HepG2 (cell line): ENCODE measurements around the gene C5orf24. TPM values are rescaled to one million over a fixed set of nuclear protein-coding genes. Genes with fewer than 3 reads are reported as not detected.

Source experiments
- ARNT2 ChIP-seq: sonication (generic); formaldehyde crosslinking; IDR thresholded peaks from 2 replicates; pipeline ENCODE4 v1.8.0; 2022; ENCODE audit warnings: mild to moderate bottlenecking, low read depth, missing genetic modification reagents, moderate library complexity
- CCDC6 ChIP-seq: sonication (generic); formaldehyde crosslinking; IDR thresholded peaks from 2 replicates; pipeline ENCODE4 v1.8.1; 2022; ENCODE audit warnings: mild to moderate bottlenecking, missing genetic modification reagents, moderate library complexity
- EED ChIP-seq: sonication (generic); formaldehyde crosslinking; IDR thresholded peaks from 2 replicates; pipeline ENCODE4 v1.5.0; 2020; ENCODE audit warnings: mild to moderate bottlenecking, missing genetic modification reagents
- GABPA ChIP-seq, 2 experiments: IDR thresholded peaks; 2 replicates each; pipeline ENCODE4 v1.6.1; 2011 to 2016; ENCODE audit warnings: low read depth in 2 of 2, low read length in 1 of 2, missing biosample characterization in 1 of 2, missing genetic modification characterization in 1 of 2
- NKX3-1 ChIP-seq: sonication (generic); formaldehyde crosslinking; IDR thresholded peaks from 2 replicates; pipeline ENCODE4 v1.5.0; 2020; ENCODE audit warnings: missing genetic modification reagents
- SSRP1 ChIP-seq: IDR thresholded peaks from 2 replicates; pipeline ENCODE4 v1.6.1; 2016; ENCODE audit warnings: control low read depth
- TBP ChIP-seq: sonication (generic); formaldehyde crosslinking; IDR thresholded peaks from 2 replicates; pipeline ENCODE4 v1.5.0; 2020; ENCODE audit warnings: missing genetic modification reagents
- ZBTB8A ChIP-seq: sonication (generic); formaldehyde crosslinking; IDR thresholded peaks from 2 replicates; pipeline ENCODE4 v1.4.0; 2020; ENCODE audit warnings: mild to moderate bottlenecking, low read depth, missing genetic modification reagents, borderline replicate concordance
- ZIK1 ChIP-seq: sonication (generic); formaldehyde crosslinking; IDR thresholded peaks from 2 replicates; pipeline ENCODE4 v1.5.0; 2020; ENCODE audit warnings: mild to moderate bottlenecking, low read depth, missing genetic modification reagents, borderline replicate concordance
- ZNF333 ChIP-seq: sonication (generic); formaldehyde crosslinking; IDR thresholded peaks from 2 replicates; pipeline ENCODE4 v1.4.0; 2020; ENCODE audit warnings: mild to moderate bottlenecking, missing genetic modification reagents, borderline replicate concordance
- ZNF572 ChIP-seq: sonication (generic); formaldehyde crosslinking; IDR thresholded peaks from 2 replicates; pipeline ENCODE4 v1.5.1; 2020; ENCODE audit warnings: mild to moderate bottlenecking, missing genetic modification reagents
- polyA plus RNA-seq, 8 experiments: library from polyadenylated mRNA; depleted of rRNA in 3 of 8; stranded (reverse) in 7 of 8; unstranded in 1 of 8; fragments of >200 nt; fragmentation: Illumina TruSeq in 4 of 8; extraction: Trizol in 4 of 8; gene quantifications; 2 replicates each; pipeline versions ENCODE4 v1.2.1 to v1.2.3, GENCODE V29; 2011 to 2016; ENCODE audit warnings: low read depth in 4 of 8, missing spikeins in 1 of 8, mixed read lengths in 1 of 8; ENCODE audit not compliant: insufficient read depth in 1 of 8
- total RNA-seq, 5 experiments: library from RNA; depleted of rRNA; stranded (reverse); fragments of >200 nt; fragmentation: Illumina TruSeq; extraction: Trizol; gene quantifications; 2 replicates each; pipeline ENCODE4 v1.2.3, GENCODE V29; 2016; ENCODE audit warnings: low read depth in 1 of 5
- TF ChIP-seq, protein P1 (sequence below): IDR thresholded peaks from 2 replicates; pipeline ENCODE4 v1.6.1; 2018; ENCODE audit warnings: missing genetic modification reagents, mild to moderate bottlenecking, missing compliant biosample characterization
- TF ChIP-seq, protein P2 (sequence below): sonication (generic); formaldehyde crosslinking; IDR thresholded peaks from one replicate; pipeline ENCODE4 v1.5.1; 2020; ENCODE audit warnings: mild to moderate bottlenecking, missing genetic modification reagents; ENCODE audit errors: not compliant biosample characterization
- TF ChIP-seq, protein P3 (sequence below): sonication (generic); formaldehyde crosslinking; IDR thresholded peaks from 2 replicates; pipeline ENCODE4 v1.4.0; 2020; ENCODE audit warnings: mild to moderate bottlenecking, missing genetic modification reagents, borderline replicate concordance

The C5orf24 gene
- total and polyA plus RNA-seq, 2 of the 13 experiments (the other 11 are each of a cell fraction or from before 2014, with no cell fraction given), result 34.6 to 41.5 TPM

DNA sequence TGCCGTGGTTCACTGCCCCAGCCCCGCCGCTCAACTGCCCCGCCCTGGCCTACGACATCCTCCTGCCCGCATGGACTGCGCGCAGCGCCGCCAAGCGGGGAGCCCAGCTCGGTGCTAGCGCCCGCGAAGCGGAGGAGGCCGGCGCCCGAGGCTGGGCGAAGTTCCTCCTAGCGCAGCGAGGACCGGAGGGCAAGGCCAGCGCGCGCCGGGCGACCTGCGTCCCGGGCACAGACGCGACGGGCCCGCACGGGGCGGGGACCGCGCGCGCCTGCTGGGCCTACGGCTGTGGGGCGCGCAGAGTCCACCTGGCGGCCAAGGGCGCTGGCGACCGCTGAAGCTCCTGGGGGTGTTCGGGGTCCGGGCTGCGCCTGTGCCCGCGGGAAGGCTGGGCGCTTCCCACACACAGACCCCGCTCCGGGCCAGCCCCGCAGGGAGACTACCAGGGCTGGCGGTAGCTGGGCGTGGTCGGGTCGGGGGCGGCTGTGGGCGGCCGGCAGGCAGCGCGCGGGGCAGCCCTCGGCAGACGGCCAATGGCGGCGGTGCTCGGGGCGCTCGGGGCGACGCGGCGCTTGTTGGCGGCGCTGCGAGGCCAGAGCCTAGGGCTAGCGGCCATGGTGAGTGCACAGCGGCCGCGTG is 59.0 kb downstream of the C5orf24 start, which contains the start of gene PCBD2 (continued):
- TF ChIP-seq, protein P1, sequence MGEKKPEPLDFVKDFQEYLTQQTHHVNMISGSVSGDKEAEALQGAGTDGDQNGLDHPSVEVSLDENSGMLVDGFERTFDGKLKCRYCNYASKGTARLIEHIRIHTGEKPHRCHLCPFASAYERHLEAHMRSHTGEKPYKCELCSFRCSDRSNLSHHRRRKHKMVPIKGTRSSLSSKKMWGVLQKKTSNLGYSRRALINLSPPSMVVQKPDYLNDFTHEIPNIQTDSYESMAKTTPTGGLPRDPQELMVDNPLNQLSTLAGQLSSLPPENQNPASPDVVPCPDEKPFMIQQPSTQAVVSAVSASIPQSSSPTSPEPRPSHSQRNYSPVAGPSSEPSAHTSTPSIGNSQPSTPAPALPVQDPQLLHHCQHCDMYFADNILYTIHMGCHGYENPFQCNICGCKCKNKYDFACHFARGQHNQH (CRISPR knock-in tag), result peak; percentile 79
- TF ChIP-seq NKX3-1 (CRISPR knock-in tag) (no peak), ZIK1 (0 out of 2 replicates have a peak, but pooled peaks have one; percentile 12), TBP (CRISPR knock-in tag) (0 out of 2 replicates have a peak, but pooled peaks have one; percentile 67), GABPA (IDR thresholded peaks at IDR 0.05; ENCODE audit: low read depth, low read length) (no peak), GABPA (CRISPR knock-in tag; IDR thresholded peaks at IDR 0.05; ENCODE audit: low read depth) (no peak), ZBTB8A (CRISPR knock-in tag) (peak; percentile 97), SSRP1 (peak; percentile 83; the same call in 1 of the 2 replicates), ZNF572 (CRISPR knock-in tag) (no peak), ARNT2 (CRISPR knock-in tag) (peak; percentile 83), CCDC6 (CRISPR knock-in tag) (peak; percentile 97), EED (CRISPR knock-in tag) (no peak), ZNF333 (CRISPR knock-in tag) (peak; percentile 49; the same call in 1 of the 2 replicates)
- TF ChIP-seq, protein P2, sequence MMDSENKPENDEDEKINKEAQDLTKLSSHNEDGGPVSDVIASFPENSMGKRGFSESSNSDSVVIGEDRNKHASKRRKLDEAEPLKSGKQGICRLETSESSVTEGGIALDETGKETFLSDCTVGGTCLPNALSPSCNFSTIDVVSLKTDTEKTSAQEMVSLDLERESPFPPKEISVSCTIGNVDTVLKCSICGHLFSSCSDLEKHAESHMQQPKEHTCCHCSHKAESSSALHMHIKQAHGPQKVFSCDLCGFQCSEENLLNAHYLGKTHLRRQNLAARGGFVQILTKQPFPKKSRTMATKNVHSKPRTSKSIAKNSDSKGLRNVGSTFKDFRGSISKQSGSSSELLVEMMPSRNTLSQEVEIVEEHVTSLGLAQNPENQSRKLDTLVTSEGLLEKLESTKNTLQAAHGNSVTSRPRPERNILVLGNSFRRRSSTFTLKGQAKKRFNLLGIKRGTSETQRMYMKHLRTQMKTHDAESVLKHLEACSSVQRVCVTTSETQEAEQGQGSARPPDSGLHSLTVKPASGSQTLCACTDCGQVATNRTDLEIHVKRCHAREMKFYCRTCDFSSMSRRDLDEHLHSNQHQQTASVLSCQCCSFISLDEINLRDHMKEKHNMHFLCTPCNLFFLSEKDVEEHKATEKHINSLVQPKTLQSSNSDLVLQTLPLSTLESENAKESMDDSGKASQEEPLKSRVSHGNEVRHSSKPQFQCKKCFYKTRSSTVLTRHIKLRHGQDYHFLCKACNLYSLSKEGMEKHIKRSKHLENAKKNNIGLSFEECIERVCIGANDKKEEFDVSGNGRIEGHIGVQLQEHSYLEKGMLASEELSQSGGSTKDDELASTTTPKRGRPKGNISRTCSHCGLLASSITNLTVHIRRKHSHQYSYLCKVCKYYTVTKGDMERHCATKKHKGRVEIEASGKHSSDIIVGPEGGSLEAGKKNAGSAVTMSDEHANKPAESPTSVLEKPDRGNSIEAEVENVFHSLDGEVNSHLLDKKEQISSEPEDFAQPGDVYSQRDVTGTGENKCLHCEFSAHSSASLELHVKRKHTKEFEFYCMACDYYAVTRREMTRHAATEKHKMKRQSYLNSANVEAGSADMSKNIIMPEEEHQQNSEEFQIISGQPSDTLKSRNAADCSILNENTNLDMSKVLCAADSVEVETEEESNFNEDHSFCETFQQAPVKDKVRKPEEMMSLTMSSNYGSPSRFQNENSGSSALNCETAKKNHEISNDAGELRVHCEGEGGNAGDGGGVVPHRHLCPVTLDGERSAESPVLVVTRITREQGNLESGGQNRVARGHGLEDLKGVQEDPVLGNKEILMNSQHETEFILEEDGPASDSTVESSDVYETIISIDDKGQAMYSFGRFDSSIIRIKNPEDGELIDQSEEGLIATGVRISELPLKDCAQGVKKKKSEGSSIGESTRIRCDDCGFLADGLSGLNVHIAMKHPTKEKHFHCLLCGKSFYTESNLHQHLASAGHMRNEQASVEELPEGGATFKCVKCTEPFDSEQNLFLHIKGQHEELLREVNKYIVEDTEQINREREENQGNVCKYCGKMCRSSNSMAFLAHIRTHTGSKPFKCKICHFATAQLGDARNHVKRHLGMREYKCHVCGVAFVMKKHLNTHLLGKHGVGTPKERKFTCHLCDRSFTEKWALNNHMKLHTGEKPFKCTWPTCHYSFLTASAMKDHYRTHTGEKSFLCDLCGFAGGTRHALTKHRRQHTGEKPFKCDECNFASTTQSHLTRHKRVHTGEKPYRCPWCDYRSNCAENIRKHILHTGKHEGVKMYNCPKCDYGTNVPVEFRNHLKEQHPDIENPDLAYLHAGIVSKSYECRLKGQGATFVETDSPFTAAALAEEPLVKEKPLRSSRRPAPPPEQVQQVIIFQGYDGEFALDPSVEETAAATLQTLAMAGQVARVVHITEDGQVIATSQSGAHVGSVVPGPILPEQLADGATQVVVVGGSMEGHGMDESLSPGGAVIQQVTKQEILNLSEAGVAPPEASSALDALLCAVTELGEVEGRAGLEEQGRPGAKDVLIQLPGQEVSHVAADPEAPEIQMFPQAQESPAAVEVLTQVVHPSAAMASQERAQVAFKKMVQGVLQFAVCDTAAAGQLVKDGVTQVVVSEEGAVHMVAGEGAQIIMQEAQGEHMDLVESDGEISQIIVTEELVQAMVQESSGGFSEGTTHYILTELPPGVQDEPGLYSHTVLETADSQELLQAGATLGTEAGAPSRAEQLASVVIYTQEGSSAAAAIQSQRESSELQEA (CRISPR knock-in tag), result no peak
- TF ChIP-seq, protein P3, sequence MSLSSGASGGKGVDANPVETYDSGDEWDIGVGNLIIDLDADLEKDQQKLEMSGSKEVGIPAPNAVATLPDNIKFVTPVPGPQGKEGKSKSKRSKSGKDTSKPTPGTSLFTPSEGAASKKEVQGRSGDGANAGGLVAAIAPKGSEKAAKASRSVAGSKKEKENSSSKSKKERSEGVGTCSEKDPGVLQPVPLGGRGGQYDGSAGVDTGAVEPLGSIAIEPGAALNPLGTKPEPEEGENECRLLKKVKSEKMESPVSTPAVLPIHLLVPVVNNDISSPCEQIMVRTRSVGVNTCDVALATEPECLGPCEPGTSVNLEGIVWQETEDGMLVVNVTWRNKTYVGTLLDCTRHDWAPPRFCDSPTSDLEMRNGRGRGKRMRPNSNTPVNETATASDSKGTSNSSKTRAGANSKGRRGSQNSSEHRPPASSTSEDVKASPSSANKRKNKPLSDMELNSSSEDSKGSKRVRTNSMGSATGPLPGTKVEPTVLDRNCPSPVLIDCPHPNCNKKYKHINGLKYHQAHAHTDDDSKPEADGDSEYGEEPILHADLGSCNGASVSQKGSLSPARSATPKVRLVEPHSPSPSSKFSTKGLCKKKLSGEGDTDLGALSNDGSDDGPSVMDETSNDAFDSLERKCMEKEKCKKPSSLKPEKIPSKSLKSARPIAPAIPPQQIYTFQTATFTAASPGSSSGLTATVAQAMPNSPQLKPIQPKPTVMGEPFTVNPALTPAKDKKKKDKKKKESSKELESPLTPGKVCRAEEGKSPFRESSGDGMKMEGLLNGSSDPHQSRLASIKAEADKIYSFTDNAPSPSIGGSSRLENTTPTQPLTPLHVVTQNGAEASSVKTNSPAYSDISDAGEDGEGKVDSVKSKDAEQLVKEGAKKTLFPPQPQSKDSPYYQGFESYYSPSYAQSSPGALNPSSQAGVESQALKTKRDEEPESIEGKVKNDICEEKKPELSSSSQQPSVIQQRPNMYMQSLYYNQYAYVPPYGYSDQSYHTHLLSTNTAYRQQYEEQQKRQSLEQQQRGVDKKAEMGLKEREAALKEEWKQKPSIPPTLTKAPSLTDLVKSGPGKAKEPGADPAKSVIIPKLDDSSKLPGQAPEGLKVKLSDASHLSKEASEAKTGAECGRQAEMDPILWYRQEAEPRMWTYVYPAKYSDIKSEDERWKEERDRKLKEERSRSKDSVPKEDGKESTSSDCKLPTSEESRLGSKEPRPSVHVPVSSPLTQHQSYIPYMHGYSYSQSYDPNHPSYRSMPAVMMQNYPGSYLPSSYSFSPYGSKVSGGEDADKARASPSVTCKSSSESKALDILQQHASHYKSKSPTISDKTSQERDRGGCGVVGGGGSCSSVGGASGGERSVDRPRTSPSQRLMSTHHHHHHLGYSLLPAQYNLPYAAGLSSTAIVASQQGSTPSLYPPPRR (CRISPR knock-in tag), result peak; percentile 69; the same call in 1 of the 2 replicates
